CD8-positive, alpha-beta memory T cell (primary cell): Measurements from ENCODE around the gene TBX5. TPM values are rescaled to one million over a fixed set of nuclear protein-coding genes. Genes with fewer than 3 reads are reported as not detected.

Experiments
- CTCF ChIA-PET: fragments of 350-600 bp; sonication (Branson Sonifier 250); formaldehyde crosslinking; loops from one replicate; lab custom pipeline; 2021; ENCODE audit warnings: antibody characterized with exemption; lab: Charles Lee
- POLR2A ChIA-PET: fragments of 350-600 bp; sonication (Branson Sonifier 250); formaldehyde crosslinking; loops from one replicate; lab custom pipeline; 2021; ENCODE audit warnings: antibody characterized with exemption; lab: Charles Lee
- DNase-seq, 5 donors: peaks; one replicate each; pipeline versions ENCODE4 v3.0.0 to v3.0.0-alpha.2; 2020 to 2022; ENCODE audit warnings: mixed read lengths in 1 of 5
- H3K27ac ChIP-seq: one replicate; pipeline ENCODE4 v1.7.0; 2013; ENCODE audit warnings: low read depth, mild to moderate bottlenecking, low read length, moderate library complexity
- H3K27me3 ChIP-seq: 2 replicates; pipeline ENCODE4 v1.7.0; 2013; ENCODE audit warnings: low read length, mild to moderate bottlenecking; ENCODE audit not compliant: insufficient read depth, poor library complexity, severe bottlenecking
- H3K36me3 ChIP-seq: 2 replicates; pipeline ENCODE4 v1.7.0; 2013; ENCODE audit warnings: mild to moderate bottlenecking, low read length, moderate library complexity; ENCODE audit not compliant: insufficient read depth
- H3K4me1 ChIP-seq: 2 replicates; pipeline ENCODE4 v1.7.0; 2013; ENCODE audit warnings: mild to moderate bottlenecking, low read length, moderate library complexity; ENCODE audit not compliant: insufficient read depth
- H3K4me3 ChIP-seq: 2 replicates; pipeline ENCODE4 v1.7.0; 2013; ENCODE audit warnings: mild to moderate bottlenecking, low read length
- H3K9me3 ChIP-seq: 2 replicates; pipeline ENCODE4 v1.7.0; 2013; ENCODE audit warnings: mild to moderate bottlenecking, low read length
- H3K27ac Mint-ChIP-seq, 8 donors: one replicate each; pipeline ENCODE4 v1.8.0; 2020 to 2021; ENCODE audit warnings: mixed read lengths in 8 of 8, mild to moderate bottlenecking in 6 of 8, inconsistent platforms in 3 of 8, moderate library complexity in 3 of 8
- H3K27me3 Mint-ChIP-seq, 2 donors: one replicate each; pipeline ENCODE4 v1.8.0; 2020 to 2021; ENCODE audit warnings: mixed read lengths in 2 of 2, mild to moderate bottlenecking in 1 of 2, moderate library complexity in 1 of 2
- H3K36me3 Mint-ChIP-seq, 3 donors: one replicate each; pipeline ENCODE4 v1.8.0; 2020 to 2021; ENCODE audit warnings: mixed read lengths in 3 of 3, inconsistent platforms in 1 of 3, mild to moderate bottlenecking in 1 of 3
- H3K4me1 Mint-ChIP-seq, 3 donors: one replicate each; pipeline ENCODE4 v1.8.0; 2020 to 2021; ENCODE audit warnings: mixed read lengths in 3 of 3, inconsistent platforms in 1 of 3, mild to moderate bottlenecking in 1 of 3
- H3K4me3 Mint-ChIP-seq, 7 donors: one replicate each; pipeline ENCODE4 v1.8.0; 2020 to 2021; ENCODE audit warnings: mixed read lengths in 7 of 7, mild to moderate bottlenecking in 6 of 7, moderate library complexity in 4 of 7, inconsistent platforms in 2 of 7
- H3K9me3 Mint-ChIP-seq, 5 donors: one replicate each; pipeline ENCODE4 v1.8.0; 2020 to 2022; ENCODE audit warnings: mixed read lengths in 5 of 5, mild to moderate bottlenecking in 3 of 5, moderate library complexity in 2 of 5, inconsistent platforms in 1 of 5
- polyA plus RNA-seq: library from polyadenylated mRNA; unstranded; fragments of 300-500 nt; fragmentation: Illumina TruSeq; gene quantifications from one replicate; pipeline ENCODE4 v1.2.3, GENCODE V29; 2021
- total RNA-seq, 2 experiments: library from RNA; stranded (reverse); gene quantifications; one replicate each; pipeline ENCODE4 v1.2.3, GENCODE V29; 2021

Gene TBX5
- total RNA-seq: not detected
- not detected for polyA plus RNA-seq

DNA sequence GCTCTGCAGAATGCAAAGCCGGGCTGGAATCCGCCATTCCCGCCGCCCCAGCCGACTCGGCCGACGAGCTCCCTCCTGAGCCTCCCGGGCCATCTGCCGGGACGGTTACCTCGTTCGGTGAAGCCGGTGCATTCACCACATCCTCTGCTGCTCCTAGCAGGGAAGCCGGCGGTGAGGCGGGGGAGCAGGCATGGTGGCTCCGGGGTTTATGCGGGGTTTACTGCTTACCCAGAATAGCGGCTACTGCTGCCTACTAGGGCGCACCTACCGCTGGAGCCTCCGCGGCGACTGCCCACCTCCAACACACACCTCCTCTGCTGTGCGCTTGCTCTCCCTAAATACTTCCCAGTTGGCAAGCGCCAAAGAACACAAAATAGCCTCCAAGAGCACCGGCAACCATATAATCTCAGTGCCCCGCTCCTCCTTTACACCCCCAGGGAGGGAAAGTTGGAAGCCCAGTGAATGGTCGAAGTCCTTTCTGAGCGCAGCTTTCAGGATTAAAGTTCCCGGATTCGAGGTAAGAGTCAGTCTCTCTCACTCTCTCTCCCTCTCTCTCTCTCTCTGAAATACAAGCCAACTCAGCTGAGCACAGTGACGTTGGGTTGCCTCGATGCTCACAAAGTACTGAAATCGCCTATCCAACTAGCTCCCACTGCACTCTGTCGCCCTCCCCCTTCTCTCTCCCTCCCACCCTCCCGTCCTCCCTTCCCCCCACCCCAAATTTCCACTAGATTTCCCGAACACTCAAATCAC, at the start of gene TBX5:
TBX5 (minus strand) TSS at position 626 of the 753 bp plus-strand sequence. CDS start 2,246 bp downstream, outside the sequence.
- Mint-ChIP-seq H3K27me3 (peaks cover 73 to 91% of the 10 kb centered on the region in 2 donors), H3K4me3 (no peak within 1 kb of the TSS), H3K9me3 (peaks cover 0 to 13% (median 9%) of the 10 kb centered on the region in 5 donors), H3K4me1 (peaks cover 3 to 14% (median 7%) of the 10 kb centered on the region in 3 donors), H3K36me3 (no peaks in the 10 kb centered on the region), H3K27ac (no peak within 1 kb of the TSS)
- ChIA-PET CTCF (no interaction called here), POLR2A (no interaction called here)
- Histone ChIP-seq H3K4me1 (no peaks in the 10 kb centered on the region), H3K27ac (no peak within 1 kb of the TSS), H3K4me3 (no peak within 1 kb of the TSS), H3K27me3 (peaks cover 33% of the 10 kb centered on the region), H3K9me3 (no peaks in the 10 kb centered on the region), H3K36me3 (no peaks in the 10 kb centered on the region)
- DNase-seq: no peak

GRCh38 chr12:114451657-114452056, 45.7 kb upstream of the TBX5 start:
- H3K4me3 Mint-ChIP-seq: no peak overlapping the region
- POLR2A ChIA-PET: no interaction called here
- Histone ChIP-seq H3K36me3 (no peaks in the 10 kb centered on the region), H3K4me1 (no peaks in the 10 kb centered on the region), H3K9me3 (no peaks in the 10 kb centered on the region), H3K27me3 (no peaks in the 10 kb centered on the region), H3K27ac (no peak overlapping the region), H3K4me3 (no peak overlapping the region)
- no peak for DNase-seq
- peaks cover 29 to 58% of the 10 kb centered on the region in 2 donors for H3K27me3 Mint-ChIP-seq
- H3K4me1 Mint-ChIP-seq: no peaks in the 10 kb centered on the region
- H3K9me3 Mint-ChIP-seq: peaks cover 0 to 11% (median 5%) of the 10 kb centered on the region in 5 donors
- CTCF ChIA-PET: no interaction called here
- no peaks in the 10 kb centered on the region for H3K36me3 Mint-ChIP-seq
- no peak overlapping the region for H3K27ac Mint-ChIP-seq

- CTCF ChIA-PET: no interaction called here
- Histone ChIP-seq H3K27me3 (peaks cover 6% of the 10 kb centered on the region), H3K27ac (no peak overlapping the region)
Observed at GRCh38 chr12:114450515-114451300, 44.8 kb upstream of the TBX5 start.

DNA sequence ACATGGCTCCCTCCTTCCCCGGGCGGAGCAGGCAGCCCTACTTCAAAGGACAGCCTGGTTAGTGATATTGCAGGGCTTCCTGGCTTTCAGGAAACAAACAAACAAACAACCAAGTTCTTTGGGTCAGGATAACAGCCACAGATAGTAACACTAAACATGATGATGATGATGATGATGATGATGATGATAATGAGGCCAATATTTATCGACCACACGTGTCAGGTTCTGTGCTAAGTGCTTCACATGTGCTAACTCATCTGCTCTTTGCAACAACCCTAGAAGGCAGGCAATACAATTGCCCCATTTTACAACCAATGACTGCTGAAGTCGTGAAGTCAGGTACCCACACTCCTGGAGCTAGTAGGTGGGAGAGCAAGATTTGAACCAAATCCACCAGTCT, 44.1 kb upstream of the TBX5 start:
- Mint-ChIP-seq H3K4me3 (no peak overlapping the region), H3K27ac (no peak overlapping the region), H3K9me3 (peaks cover 0 to 11% (median 5%) of the 10 kb centered on the region in 5 donors), H3K27me3 (peaks cover 41 to 71% of the 10 kb centered on the region in 2 donors), H3K4me1 (no peaks in the 10 kb centered on the region), H3K36me3 (no peaks in the 10 kb centered on the region)
- H3K27ac ChIP-seq: no peak overlapping the region
- H3K4me3 ChIP-seq: no peak overlapping the region
- no peaks in the 10 kb centered on the region for H3K36me3 ChIP-seq
- H3K9me3 ChIP-seq: no peaks in the 10 kb centered on the region
- ChIA-PET POLR2A (no interaction called here), CTCF (no interaction called here)
- peaks cover 6% of the 10 kb centered on the region for H3K27me3 ChIP-seq
- DNase-seq: no peak
- H3K4me1 ChIP-seq: no peaks in the 10 kb centered on the region

More at GRCh38 chr12:114450515-114451300, 44.8 kb upstream of the TBX5 start:
- H3K4me3 Mint-ChIP-seq: no peak overlapping the region
- H3K27me3 Mint-ChIP-seq: peaks cover 37 to 68% of the 10 kb centered on the region in 2 donors
- Histone ChIP-seq H3K4me1 (no peaks in the 10 kb centered on the region), H3K4me3 (no peak overlapping the region), H3K36me3 (no peaks in the 10 kb centered on the region), H3K9me3 (no peaks in the 10 kb centered on the region)
- no peaks in the 10 kb centered on the region for H3K36me3 Mint-ChIP-seq
- H3K4me1 Mint-ChIP-seq: no peaks in the 10 kb centered on the region
- no peak for DNase-seq
- POLR2A ChIA-PET: no interaction called here
- H3K9me3 Mint-ChIP-seq: peaks cover 0 to 11% (median 5%) of the 10 kb centered on the region in 5 donors
- H3K27ac Mint-ChIP-seq: no peak overlapping the region

DNA sequence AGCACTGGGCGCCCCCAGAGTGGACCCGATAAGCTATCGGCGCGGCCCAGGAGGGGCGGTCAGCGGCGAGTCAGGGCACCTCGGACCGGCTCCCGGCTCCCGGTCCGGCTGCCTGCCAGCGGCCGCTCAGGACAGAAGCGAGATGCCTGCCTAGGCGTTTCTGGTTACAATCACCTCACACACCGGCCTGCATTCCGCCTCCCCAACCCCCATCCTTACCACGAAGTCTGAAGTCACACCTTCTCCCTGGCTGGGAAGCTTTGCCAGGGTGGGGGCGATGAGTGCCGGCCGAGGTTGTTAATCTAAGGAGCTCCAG, 42.6 kb upstream of the TBX5 start:
- peaks cover 46 to 72% of the 10 kb centered on the region in 2 donors for H3K27me3 Mint-ChIP-seq
- peaks cover 11% of the 10 kb centered on the region for H3K27me3 ChIP-seq
- no peaks in the 10 kb centered on the region for H3K4me1 ChIP-seq
- H3K9me3 Mint-ChIP-seq: peaks cover 0 to 12% (median 5%) of the 10 kb centered on the region in 5 donors
- no peaks in the 10 kb centered on the region for H3K4me1 Mint-ChIP-seq
- no peak for DNase-seq
- no peak overlapping the region for H3K4me3 Mint-ChIP-seq
- no peak overlapping the region for H3K4me3 ChIP-seq
- no peak overlapping the region for H3K27ac Mint-ChIP-seq
- POLR2A ChIA-PET: no interaction called here
- no peaks in the 10 kb centered on the region for H3K9me3 ChIP-seq
- no peaks in the 10 kb centered on the region for H3K36me3 ChIP-seq
- CTCF ChIA-PET: no interaction called here
- no peak overlapping the region for H3K27ac ChIP-seq
- no peaks in the 10 kb centered on the region for H3K36me3 Mint-ChIP-seq

GRCh38 chr12:114447799-114448617, 42.1 kb upstream of the TBX5 start:
- H3K27ac ChIP-seq: no peak overlapping the region
- H3K4me3 Mint-ChIP-seq: no peak overlapping the region
- no peak for DNase-seq
- no peak overlapping the region for H3K4me3 ChIP-seq
- ChIA-PET POLR2A (no interaction called here), CTCF (no interaction called here)
- no peaks in the 10 kb centered on the region for H3K9me3 ChIP-seq
- peaks cover 0 to 12% (median 5%) of the 10 kb centered on the region in 5 donors for H3K9me3 Mint-ChIP-seq
- no peak overlapping the region for H3K27ac Mint-ChIP-seq
- H3K36me3 ChIP-seq: no peaks in the 10 kb centered on the region
- peaks cover 51 to 78% of the 10 kb centered on the region in 2 donors for H3K27me3 Mint-ChIP-seq
- H3K4me1 ChIP-seq: no peaks in the 10 kb centered on the region
- H3K4me1 Mint-ChIP-seq: no peaks in the 10 kb centered on the region
- peaks cover 11% of the 10 kb centered on the region for H3K27me3 ChIP-seq
- no peaks in the 10 kb centered on the region for H3K36me3 Mint-ChIP-seq

- Histone ChIP-seq H3K4me1 (no peaks in the 10 kb centered on the region), H3K27ac (no peak overlapping the region), H3K9me3 (no peaks in the 10 kb centered on the region), H3K4me3 (no peak overlapping the region), H3K27me3 (peaks cover 12% of the 10 kb centered on the region), H3K36me3 (no peaks in the 10 kb centered on the region)
- DNase-seq: no peak
- Mint-ChIP-seq H3K4me3 (no peak overlapping the region), H3K27me3 (peaks cover 57 to 85% of the 10 kb centered on the region in 2 donors), H3K36me3 (no peaks in the 10 kb centered on the region), H3K9me3 (peaks cover 0 to 9% (median 3%) of the 10 kb centered on the region in 5 donors), H3K27ac (no peak overlapping the region), H3K4me1 (no peaks in the 10 kb centered on the region)
- ChIA-PET POLR2A (no interaction called here), CTCF (no interaction called here)
Observed at GRCh38 chr12:114447274-114447716, 41.4 kb upstream of the TBX5 start.
